Esophagus muscularis mucosa (tissue), 3 donors: Measurements from ENCODE around the gene FBXW8.

Experiments used
- POLR2AphosphoS5 ChIP-seq, 2 donors: sonication (generic); formaldehyde crosslinking; IDR thresholded peaks; one replicate each; pipeline ENCODE4 v1.6.1; 2017; ENCODE audit warnings: antibody characterized with exemption in 2 of 2
- TF ChIP-seq, protein P1 (sequence below), 3 experiments: fragments of 200-600 bp in 2 of 3; fragments of 450-650 bp in 1 of 3; sonication (generic) in 2 of 3; IDR thresholded peaks; one replicate each; pipeline ENCODE4 v1.5.1; 2017 to 2019; ENCODE audit warnings: antibody characterized with exemption in 3 of 3, mild to moderate bottlenecking in 2 of 3, moderate library complexity in 1 of 3

DNA sequence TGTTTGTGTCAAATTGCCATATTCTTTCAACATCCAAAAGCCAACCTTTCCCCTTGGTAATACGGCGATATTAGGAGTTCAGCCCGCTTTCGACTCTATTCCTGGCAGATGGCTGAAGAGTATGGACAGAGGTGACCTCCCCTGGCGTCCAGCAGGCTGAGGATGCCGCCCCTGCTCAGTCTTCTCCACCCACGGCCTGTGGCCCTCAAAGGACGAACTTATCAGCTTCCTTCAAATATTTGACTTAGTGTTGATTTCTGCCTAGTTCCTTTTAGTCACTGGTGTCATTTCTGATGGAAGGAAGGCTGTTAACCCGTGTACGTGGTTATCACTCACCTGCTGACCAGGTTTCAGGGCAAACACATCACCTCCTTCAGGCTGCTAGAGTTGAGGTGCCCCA, 123.5 kb downstream of the FBXW8 start:
- TF ChIP-seq, protein P1, sequence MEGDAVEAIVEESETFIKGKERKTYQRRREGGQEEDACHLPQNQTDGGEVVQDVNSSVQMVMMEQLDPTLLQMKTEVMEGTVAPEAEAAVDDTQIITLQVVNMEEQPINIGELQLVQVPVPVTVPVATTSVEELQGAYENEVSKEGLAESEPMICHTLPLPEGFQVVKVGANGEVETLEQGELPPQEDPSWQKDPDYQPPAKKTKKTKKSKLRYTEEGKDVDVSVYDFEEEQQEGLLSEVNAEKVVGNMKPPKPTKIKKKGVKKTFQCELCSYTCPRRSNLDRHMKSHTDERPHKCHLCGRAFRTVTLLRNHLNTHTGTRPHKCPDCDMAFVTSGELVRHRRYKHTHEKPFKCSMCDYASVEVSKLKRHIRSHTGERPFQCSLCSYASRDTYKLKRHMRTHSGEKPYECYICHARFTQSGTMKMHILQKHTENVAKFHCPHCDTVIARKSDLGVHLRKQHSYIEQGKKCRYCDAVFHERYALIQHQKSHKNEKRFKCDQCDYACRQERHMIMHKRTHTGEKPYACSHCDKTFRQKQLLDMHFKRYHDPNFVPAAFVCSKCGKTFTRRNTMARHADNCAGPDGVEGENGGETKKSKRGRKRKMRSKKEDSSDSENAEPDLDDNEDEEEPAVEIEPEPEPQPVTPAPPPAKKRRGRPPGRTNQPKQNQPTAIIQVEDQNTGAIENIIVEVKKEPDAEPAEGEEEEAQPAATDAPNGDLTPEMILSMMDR (IDR thresholded peaks at IDR 0.05): no peak
- TF ChIP-seq POLR2AphosphoS5 (IDR thresholded peaks at IDR 0.05): no peak
